NAMALWA (cell line): Measurements from ENCODE around the gene DAG1.
"Not testable (repeated sequence)": the region's sequence is repeated elsewhere in the genome, so short reads cannot be mapped to it uniquely, and the experiment has no call there.

Experiments
- DNase-seq: peaks from one replicate; pipeline ENCODE4 v3.0.0-alpha.2; 2015; ENCODE audit warnings: low spot score

Gene DAG1

DNA sequence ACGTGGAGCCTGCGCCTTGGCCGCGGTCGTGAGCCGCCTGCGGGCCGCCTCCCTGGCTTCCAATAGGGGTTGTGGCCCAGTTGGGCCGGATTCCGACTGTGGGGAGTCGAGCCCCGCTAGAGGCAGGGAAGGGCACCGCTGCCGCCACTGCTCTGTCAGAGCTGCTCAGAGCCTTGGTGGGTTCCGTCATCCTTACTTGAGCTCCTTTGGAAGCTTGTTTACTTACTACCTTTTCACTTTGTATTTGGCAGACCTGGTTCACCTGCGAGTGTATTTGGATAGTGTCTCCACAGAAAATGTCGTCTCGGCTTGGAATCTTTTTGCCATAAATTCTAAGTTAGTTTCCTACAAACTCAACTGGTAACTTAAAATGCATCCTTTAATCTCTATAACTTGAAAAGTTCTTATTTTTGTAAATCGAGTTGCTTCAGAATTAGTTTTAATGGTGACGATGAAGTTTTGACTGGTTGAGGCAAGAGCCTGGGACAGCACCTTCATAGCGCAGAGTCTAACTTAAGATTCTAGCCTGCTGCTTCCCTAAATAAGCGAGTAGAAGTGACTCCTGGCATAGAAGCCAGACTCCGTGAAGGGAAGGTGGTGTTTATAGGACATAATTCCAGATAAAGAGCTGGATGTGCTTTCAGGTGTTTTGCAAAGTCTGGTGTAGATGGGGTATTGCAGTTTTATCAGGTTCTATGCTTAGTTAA is 800 bp downstream of the DAG1 start:
- peak; percentile 22 for DNase-seq

DNA sequence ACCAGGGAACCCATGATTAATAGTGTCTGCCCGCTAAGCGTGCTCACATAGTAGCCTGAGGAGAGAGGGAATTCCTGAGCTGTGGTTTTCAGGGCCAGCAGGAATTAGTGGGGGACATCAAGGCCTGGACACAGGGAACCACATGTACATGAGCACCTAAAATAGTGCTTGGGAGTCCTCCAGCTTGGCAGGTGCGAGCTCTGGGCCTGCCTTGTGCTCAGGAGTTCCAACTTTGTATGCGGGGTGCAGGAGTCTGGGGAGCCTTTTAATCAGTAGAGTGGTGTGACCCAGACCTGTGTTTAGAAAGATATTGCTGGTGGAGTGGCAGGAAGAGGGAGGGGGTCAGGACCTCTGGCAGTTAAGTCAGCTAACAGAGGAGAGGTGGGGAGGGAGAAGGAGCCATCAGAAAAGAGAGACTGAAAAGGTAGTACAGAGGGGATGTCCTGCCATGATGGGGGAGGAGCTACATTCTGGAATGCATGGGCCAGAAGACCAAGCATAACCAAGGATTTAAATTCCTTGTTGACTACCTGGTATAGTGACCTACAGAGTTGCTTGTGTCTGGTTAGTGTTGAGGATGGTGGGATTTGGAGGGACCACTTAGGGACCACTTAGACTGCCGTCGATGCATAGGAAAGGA is 1.9 kb downstream of the DAG1 start:
- no peak for DNase-seq

DNA sequence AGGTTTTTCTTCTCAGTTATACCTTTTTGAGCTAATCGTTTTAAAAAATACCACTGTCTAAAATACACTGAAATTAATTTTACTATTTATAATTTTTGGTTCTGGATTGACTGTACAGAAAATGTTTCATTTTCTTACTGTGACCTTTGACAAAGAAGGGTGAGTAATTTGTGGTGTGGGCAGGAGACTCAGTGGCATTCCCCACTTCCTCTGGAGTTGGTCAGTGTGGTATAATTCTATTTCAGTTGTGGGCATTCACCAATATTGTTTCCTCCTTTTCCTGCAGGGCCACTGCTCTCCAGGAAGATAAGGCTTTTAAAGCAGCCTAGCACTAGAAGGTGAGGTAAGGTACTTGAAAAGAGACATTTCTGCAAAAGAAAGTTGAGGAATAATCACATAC is 6.5 kb downstream of the DAG1 start:
- DNase-seq: no peak

DNA sequence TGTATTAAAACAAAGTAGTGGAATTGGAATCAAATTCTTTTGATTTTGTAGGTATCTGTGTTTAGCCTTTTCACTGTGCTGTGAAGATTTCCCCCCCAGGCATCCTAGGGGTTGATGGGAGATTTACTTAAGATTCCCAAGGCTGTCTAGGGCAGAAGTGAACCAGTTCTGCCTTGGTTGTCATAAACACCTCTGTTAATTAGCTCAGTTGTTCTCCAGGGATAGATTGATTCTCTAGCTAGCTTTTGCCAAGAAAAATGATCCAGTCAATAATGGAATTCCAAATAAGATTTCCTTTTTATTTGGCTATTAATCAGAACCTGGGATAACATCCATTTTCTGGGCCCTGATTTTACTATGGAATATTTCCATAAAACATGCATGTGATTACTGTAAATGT is 12.7 kb downstream of the DAG1 start:
- no peak for DNase-seq

DNA sequence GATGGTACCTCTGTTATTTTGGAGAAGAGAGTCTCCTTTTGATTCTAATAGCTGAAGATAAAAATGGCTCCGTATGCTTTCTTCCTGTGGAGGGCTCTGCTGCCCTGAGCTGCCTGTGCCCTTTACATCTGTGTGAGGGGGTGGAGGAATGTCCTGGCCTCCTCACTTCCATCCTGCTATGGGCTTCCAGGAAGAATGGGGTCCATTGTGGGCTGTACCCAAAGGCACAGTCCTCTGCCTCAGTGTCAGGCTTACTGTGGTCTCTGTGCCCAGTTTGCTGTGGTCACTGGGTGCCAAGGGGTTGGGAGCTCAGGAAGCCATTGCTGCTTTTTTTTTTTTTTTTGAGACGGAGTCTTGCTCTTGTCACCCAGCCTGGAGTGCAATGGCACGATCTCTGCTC is 14.4 kb downstream of the DAG1 start:
- no peak for DNase-seq

DNA sequence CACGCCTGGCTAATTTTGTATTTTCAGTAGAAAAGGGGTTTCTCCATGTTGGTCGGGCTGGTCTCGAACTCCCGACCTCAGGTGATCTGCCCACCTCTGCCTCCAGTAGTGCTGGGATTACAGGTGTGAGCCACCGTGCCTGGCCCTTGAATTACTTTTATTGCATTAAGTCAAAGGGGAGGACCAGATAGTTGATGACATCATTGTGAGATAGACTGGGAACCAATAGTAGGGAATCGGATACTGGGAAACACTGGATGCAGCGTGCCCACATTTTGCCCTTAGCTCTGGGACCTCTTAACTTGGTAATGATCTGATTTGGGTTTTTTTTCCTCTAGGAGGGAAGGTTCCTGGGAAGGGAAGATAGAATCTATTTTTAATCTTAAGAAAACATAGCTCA is 19.2 kb downstream of the DAG1 start:
- DNase-seq: no peak

DNA sequence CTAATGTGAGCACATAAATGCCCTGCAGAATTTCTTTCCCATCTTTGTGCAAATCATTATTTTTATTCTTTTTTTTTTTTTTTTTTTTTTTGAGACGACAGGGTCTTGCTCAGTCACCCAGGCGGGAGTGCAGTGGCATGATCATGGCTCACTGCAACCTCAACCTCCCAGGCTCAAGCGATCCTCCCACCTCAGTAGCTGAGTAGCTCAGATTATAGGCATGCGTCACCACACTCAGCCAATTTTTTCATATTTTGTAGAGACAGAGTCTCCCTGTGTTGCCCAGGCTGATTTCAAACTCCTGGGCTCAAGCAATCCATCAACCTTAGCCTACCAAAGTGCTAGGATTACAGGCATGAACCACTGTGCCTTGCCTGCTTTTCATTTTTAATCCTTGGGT is 22.9 kb downstream of the DAG1 start:
- DNase-seq: no peak

DNA sequence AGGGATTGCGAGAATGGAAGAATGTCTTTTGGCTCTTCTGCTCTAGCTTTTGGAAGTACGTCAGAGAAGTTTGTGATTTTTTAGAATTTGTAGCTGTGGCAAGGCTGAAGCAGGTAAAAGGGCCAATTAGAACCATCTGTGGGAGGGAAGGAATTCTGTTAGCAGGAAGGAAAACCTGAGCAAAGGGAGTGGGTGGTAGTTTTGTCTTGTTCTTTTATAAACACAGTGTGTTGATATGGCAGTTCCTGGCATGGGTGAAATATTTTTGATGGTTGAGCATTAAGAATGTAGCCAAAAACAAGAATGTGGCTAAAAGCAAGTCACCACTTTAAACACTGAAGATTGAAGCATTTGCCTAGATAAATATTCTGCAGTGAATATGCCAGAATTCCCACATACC is 23.8 kb downstream of the DAG1 start:
- no peak for DNase-seq

DNA sequence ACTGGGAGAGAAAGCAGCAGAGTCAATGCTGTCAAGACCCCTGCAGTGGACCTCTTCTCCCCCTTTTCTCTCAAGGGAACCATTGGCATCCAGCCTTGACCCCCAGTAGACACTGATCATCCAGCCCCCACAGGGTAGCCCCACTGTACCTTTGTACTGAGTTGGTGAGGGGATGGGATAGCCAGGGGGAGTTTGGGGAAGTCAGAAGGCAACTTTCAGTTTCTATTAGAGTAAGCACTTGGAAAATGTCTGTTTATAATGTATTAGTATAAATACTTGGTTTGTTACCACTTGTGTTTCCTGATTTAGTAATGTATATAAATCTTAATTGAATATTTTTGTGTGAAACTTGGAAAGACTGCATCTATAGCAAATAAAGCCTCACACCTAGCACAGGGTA is 25.0 kb downstream of the DAG1 start:
- DNase-seq: peak; percentile 12

DNA sequence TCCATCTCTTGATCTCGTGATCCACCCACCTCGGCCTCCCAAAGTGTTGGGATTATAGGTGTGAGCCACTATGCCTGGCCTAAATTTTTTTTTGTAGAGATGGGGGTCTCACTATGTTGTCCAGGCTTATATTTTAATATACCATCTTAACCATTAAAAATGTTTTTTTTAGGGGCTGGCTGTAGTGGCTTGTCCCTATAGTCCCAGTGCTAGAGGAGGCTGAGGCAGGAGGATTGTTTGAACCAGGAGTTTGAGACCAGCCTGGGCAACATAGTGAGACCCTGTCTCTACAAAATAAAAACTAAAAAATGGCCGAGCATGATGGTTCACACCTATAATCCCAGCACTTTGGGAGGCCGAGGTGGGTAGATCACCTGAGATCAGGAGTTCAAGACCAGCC is 26.8 kb downstream of the DAG1 start:
- DNase-seq: not testable (repeated sequence)

DNA sequence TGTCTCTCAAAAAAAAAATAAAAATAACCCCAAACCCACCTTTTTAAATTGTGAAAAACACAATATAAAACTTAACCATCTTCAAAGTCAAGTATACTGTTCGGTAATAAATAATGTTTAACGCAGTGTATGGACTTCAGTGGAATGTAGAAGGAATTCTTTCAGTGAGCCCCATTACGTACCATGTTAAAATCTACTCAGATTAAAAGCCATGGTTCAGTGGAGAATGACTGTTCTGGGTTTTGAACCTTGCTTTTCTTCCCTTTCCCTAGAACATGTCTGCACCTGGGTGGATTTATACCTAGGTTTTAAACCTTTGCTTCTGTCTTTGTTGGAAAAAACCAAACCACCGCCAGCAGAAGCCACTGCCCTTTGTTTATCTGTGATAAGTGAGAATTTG is 27.5 kb downstream of the DAG1 start:
- no peak for DNase-seq

DNA sequence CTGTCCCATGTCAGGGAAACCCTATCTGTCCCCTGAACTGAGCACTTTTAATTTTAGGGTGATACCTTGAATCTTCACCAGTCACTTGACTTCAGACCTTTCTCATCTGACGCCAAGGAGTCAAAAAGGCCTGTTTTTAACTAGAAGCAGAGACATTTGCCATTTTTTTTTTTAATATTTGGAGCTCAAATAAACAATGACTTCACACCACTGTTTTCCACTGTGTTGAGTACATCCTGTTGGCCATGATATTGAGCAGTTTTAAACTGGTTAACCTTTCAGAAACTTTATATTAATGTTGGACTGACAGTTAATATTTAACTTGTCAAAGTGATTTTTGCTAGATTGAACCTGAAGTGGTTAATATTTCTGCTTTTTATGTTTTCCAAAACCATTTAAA is 28.2 kb downstream of the DAG1 start:
- no peak for DNase-seq

DNA sequence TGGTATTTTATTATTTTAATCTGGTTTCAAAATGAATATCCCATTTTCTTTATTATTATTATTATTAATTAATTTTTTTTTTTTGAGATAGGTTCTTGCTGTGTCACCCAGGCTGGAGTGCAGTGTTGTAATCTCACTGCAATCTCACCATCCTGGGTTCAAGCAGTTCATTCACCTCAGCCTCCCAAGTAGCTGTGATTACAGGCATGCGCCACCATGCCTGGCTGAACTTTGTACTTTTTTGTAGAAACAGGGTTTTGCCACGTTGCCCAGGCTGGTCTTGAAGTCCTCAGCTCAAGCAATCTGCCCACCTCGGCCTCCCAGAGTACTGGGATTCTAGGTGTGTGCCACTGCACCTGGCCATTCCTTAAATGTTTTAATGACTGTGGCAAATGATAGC is 28.6 kb downstream of the DAG1 start:
- DNase-seq: no peak

DNA sequence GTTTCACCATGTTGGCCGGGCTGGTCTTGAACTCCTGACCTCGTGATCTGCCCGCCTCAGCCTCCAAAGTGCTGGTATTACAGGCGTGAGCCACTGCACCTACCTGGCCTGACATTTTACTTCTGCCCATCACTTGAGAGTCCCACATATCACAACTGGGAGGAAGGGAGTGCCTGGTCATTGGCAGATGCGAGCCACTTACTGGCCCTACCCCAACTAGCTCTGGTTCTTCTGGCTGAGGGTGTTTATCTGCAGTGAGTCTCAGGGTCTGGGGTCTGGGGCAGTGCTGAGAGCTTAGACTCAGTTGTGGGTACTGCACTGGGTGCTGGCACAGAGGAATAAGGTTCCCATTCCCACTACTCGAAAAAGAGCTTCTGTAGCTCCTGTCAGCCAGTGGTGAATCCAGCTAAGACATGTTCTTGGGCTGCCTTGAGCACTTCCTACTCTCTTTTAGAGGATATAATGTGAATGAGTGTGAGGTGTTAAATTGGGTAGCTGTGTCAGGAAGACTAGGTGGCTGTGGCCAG is 30.2 kb downstream of the DAG1 start:
- no peak for DNase-seq

DNA sequence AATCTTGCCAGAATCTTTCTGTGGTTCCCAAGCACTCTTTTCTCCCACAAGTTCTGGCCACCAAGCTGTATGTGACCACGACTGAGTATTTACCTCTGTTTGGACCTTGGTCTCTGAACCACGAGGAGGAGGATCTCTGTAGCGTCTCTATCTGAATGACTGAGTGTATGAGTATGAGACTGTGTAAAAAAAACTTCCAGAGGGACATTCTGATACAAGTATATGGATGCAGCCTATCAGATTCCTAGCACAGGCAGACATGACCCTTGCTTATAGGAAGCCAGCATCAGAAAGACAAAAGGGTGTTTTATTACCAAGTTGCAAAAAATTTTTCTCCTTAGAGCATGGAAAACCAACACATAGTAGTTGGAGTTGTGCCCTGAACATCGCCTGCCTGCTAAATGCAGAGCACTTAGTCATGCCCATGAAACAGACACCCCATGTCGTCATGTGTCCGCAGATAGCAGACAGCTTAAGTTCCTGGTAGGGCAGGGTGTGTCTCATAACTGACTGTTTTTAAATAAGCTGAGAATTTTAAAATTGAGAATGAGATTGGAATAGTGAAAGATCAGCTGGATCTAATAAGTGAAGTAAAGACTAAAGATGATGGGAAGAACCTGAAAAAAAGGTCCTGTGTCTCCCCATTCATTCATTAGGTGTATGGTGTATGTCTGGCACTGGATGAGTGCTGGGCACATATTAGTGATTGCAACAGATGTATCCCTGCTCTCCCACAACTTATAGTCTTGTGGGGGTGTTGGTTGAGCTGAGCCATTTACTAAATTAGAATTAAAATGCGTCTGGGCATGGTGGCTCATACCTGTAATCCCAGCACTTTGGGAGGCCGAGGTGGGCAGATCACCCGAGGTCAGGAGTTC is 30.9 kb downstream of the DAG1 start:
- DNase-seq: no peak

DNA sequence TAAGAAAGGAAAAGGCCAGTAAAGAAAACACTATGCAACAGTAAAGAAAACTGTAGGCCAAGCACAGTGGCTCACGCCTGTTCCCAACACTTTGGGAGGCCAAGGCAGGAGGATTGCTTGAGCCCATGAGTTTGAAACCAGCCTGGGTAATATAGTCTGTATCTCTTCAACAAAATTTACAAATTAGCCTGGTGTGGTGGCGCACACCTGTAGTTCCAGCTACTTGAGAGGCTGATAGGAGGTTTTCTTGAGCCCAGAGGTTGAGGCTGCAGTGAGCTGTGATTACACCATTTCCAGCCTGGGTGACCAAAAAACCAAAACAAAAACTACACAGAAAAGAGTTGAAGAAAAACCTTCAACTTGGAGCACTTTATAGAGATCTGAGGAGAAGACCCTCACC is 31.8 kb downstream of the DAG1 start:
- DNase-seq: no peak

DNA sequence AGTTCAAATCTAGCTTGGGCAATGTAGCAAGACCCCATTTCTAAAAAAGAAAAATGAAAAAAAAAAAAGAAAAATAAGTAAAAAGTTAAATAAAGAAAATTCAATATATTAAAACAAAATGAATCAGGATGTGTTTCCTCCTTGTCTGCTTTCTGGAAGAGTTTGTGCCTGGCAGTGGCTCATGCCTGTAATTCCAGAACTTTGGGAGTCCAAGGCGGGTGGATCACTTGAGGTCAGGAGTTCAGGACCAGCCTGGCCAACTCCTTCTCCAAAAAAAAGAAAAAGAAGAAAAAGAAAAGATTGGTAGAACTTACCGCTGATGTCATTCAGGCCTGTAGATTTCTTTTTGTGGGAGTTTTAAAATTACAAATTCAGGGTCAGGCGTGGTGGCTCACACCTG is 36.8 kb downstream of the DAG1 start:
- no peak for DNase-seq

DNA sequence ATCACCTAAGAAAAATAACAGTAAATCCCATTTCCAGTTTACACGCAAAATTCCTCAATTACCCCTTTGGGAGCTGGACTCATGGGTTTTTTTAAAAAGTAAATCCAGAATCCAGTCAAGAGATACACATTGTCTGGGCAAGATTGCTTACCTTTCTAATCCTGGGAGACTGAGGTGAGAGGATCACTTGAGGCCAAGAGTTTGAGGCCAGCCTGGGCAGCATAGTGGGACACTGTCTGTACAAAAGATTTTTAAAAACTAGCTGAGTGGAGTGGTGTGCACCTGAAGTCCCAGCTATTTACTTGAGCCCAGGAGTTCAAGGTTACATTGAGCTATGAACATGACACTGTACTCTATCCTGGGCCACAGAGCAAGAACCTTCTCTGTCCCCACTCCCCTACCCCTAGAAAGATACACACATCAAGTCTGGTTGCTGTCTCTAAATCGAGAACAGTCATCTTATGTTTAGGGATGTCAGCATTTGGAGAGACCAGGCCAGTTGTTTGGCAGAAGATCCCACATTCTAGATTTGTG is 39.0 kb downstream of the DAG1 start:
- DNase-seq: no peak

DNA sequence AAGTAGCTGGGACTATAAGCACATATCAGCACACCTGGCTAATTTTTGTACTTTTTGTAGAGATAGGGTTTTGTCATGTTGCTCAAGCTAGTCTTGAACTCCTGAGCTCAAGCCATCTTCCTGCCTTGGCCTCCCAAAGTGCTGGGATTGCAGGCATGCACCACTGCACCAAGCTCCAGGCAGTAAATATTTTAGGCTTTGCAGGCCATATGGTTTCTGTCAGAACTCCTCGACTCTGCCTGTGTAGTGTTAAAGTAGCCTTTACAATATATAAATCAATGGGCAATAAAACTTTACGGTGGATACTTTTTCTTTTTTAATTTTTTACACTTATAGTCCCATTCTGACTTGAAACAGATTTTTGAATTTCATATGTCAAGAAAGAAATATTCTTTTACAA is 41.6 kb downstream of the DAG1 start:
- no peak for DNase-seq

DNA sequence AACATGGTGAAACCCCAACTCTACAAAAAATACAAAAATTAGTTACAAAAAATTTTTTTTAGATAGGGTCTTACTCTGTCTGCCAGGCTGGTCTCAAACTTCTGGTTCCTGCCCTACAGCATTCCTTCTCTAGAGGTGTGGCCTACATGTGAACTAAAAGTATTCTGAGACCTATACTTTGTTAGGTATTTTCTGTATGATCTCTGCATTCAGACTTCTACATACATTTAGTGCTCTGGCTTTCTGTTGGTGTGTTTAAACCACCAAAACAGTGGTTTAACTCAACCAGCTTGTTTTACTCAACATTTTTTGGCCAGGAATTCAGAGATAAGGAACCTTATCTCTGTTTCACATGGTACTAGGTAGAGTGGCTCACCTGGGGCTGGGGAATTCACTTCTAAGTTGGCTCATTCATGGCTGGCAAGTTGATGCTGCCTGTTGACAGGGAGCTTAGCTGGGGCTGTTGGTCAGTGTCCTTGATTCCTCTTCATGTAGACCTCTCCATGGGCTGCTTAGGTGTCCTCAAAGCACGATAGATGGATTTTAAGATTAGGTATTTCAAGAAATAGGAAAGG is 42.8 kb downstream of the DAG1 start:
- no peak for DNase-seq

DNA sequence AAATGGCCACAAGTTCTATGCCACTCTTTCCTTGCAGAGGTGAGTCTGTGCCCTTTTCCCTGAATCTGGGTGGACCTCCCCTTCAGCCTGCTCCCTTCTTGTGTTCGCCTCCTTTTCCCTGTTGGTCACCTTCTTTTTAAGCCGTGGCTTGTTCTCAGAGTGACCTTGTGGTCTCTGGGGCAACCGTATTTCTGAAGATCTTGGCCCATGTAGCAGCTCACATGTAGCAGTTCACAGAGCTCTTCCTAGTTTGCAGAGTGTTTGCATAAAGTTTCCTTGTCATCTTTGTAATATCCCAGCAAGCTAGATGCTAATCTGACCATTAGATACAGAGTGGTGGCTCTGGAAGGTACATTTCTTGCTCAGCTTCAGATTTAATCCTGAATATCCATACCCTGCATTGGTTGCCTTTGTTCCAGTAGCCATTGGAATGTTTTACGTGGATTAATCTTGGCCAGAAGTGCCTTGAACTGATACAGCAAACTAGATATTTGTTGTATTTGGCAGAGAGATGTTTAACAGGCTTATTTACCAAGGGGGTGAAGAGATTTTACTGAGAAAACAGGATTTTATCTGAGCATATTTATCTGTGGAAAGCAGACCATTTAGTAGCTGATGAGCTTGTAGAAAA is 43.5 kb downstream of the DAG1 start:
- DNase-seq: no peak

DNA sequence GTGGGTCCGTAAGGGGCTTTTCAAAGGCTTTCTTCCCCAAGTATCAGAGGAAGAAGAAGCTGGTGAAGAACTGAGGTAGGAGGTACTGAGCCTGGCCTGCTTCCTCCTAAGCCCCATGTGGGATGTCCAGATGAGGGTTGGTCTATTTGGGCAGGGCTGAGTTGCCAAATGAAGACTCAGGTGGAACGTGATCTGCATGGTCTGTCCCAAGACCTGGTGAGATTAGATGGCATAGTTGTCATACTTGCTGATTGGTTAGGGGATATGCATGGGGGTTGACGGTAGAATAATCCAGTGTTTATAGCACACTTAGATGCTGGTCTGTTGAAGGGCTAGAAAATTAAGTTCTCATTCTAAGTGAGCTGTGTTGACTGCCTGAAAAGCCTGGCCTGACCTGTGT is 47.9 kb downstream of the DAG1 start:
- no peak for DNase-seq
